ENCODE measurements around the gene ATIC. TPM values are rescaled to one million over a fixed set of nuclear protein-coding genes. Genes with fewer than 3 reads are reported as not detected.

Gene ATIC
- total and polyA plus RNA-seq, 2 of the 8 experiments (the other 6 are each of a cell fraction or from before 2014, with no cell fraction given): 139 to 319 TPM

DNA sequence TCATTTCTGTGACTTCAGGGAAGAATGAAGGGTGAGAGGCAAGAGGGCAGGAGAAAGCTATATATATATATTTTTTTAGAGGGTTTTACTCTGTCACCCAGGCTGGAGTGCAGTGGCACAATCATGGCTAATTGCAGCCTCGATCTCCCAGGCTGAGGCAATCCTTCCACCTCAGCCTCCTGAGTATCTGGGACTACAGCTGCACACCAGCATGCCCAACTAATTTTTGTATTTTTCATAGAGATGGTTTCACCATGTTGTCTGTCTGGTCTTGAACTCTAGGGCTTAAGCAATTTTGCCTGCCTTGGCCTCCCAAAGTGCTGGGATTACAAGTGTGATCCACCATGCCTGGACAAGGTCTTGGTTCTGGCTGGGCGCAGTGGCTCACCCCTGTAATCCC, 3.4 kb downstream of the ATIC start:
- FAIRE-seq: no peak
- H3K18ac ChIP-seq (ENCODE audit: extremely low read depth, low read length): no peak overlapping the region
- no peak overlapping the region for H3K56ac ChIP-seq (replicated peaks; ENCODE audit: insufficient read length, low read depth, low read length)
- H3K23ac ChIP-seq (ENCODE audit: insufficient read length): no peak overlapping the region
- no peak overlapping the region for H3K14ac ChIP-seq (ENCODE audit: insufficient read length)
- peaks cover 0 to 12% (median 2%) of the 10 kb centered on the region in 4 experiments; a peak in 5 of 7 replicates for H3K4me1 ChIP-seq (replicated peaks in 1 of 4; ENCODE audit: control insufficient read depth in 3 of 4, insufficient read depth in 4 of 4, low read length in 3 of 4)
- no peak overlapping the region for H4K91ac ChIP-seq (replicated peaks; ENCODE audit: insufficient read length, low read length)
- H3K4me2 ChIP-seq (ENCODE audit: insufficient read depth in 1 of 2, low read depth in 2 of 2, low read length in 2 of 2): no peak overlapping the region
- no peaks in the 10 kb centered on the region for H3K27me3 ChIP-seq (replicated peaks in 1 of 4; ENCODE audit: control insufficient read depth in 3 of 4, extremely low read depth in 1 of 4, insufficient read depth in 3 of 4, low read length in 3 of 4)
- H2BK20ac ChIP-seq (ENCODE audit: low read length): no peak overlapping the region
- no peak overlapping the region for H3K4me3 ChIP-seq (ENCODE audit: extremely low read depth in 1 of 4, insufficient read depth in 2 of 4, low read depth in 3 of 4, low read length in 4 of 4)
- H3K27ac ChIP-seq (ENCODE audit: low read depth, low read length): no peak overlapping the region
- H3K23me2 ChIP-seq (ENCODE audit: low read depth, low read length): peaks cover 3% of the 10 kb centered on the region; the same call in 1 of the 2 replicates
- H2BK120ac ChIP-seq (replicated peaks; ENCODE audit: low read depth, low read length): no peak overlapping the region
- no peaks in the 10 kb centered on the region for H3K79me1 ChIP-seq (ENCODE audit: low read depth, low read length)
- CTCF ChIA-PET (ENCODE audit: partially characterized antibody): no interaction called here
- WGBS, 2 experiments (ENCODE audit: extremely low coverage in 1 of 2, insufficient coverage in 1 of 2, insufficient read length in 1 of 2, insufficient replicate concordance in 2 of 2, low coverage in 1 of 2, low lambda C conversion rate in 2 of 2, missing lambda C conversion rate in 1 of 2): 94% methylated on average over 2 of the region's 2 CpGs; no CpG with 5 or more reads in 1 of the 2 experiments
- H3K4ac ChIP-seq (replicated peaks; ENCODE audit: insufficient read length, low read depth, low read length): no peak overlapping the region
- H4K8ac ChIP-seq (ENCODE audit: extremely low read depth, insufficient read depth, low read length): no peak overlapping the region
- H2BK5ac ChIP-seq (ENCODE audit: low read depth, low read length): no peak overlapping the region
- POLR2A ChIA-PET (ENCODE audit: partially characterized antibody): interaction anchor here (0.7 kb wide), 1 partner anchor 644 kb away, joined by 3 read pairs; no protein-coding TSS in a partner anchor
- H3K9me3 ChIP-seq (ENCODE audit: insufficient read depth in 2 of 2, low read depth in 1 of 2, low read length in 1 of 2): no peaks in the 10 kb centered on the region
- H3K9ac ChIP-seq (replicated peaks in 1 of 4; ENCODE audit: extremely low read depth in 1 of 4, low read depth in 3 of 4, low read length in 3 of 4): no peak overlapping the region
- H3K79me2 ChIP-seq (ENCODE audit: control insufficient read depth in 1 of 2, insufficient read depth in 2 of 2, low read length in 2 of 2): peaks cover 0 to 52% of the 10 kb centered on the region in 2 experiments; a peak in 2 of 4 replicates
- DNase-seq (ENCODE audit: low read depth in 1 of 2, low spot score in 2 of 2): no peak
- H3K36me3 ChIP-seq (ENCODE audit: control insufficient read depth in 2 of 4, insufficient read depth in 4 of 4, low read length in 3 of 4): peaks cover 4 to 74% (median 36%) of the 10 kb centered on the region in 4 experiments; a peak in 7 of 8 replicates
- H2BK12ac ChIP-seq (ENCODE audit: low read depth, low read length): no peak overlapping the region
- no peak overlapping the region for H2AFZ ChIP-seq (ENCODE audit: low read length)
- H4K5ac ChIP-seq (ENCODE audit: insufficient read length, low read depth, low read length): no peak overlapping the region
- H2BK15ac ChIP-seq (ENCODE audit: low read length): no peak overlapping the region
- H2AK5ac ChIP-seq (ENCODE audit: low read depth, low read length): no peak overlapping the region
- H4K20me1 ChIP-seq (replicated peaks in 1 of 2; ENCODE audit: control insufficient read depth in 1 of 2, insufficient read depth in 2 of 2, low read length in 2 of 2): peaks cover 0 to 2% of the 10 kb centered on the region in 2 experiments
